ENCODE results near the gene AKNAD1. TPM values are rescaled to one million over a fixed set of nuclear protein-coding genes. Genes with fewer than 3 reads are reported as not detected.

The AKNAD1 gene
- total and polyA plus RNA-seq, 2 donors: 0.14 to 0.84 TPM

DNA sequence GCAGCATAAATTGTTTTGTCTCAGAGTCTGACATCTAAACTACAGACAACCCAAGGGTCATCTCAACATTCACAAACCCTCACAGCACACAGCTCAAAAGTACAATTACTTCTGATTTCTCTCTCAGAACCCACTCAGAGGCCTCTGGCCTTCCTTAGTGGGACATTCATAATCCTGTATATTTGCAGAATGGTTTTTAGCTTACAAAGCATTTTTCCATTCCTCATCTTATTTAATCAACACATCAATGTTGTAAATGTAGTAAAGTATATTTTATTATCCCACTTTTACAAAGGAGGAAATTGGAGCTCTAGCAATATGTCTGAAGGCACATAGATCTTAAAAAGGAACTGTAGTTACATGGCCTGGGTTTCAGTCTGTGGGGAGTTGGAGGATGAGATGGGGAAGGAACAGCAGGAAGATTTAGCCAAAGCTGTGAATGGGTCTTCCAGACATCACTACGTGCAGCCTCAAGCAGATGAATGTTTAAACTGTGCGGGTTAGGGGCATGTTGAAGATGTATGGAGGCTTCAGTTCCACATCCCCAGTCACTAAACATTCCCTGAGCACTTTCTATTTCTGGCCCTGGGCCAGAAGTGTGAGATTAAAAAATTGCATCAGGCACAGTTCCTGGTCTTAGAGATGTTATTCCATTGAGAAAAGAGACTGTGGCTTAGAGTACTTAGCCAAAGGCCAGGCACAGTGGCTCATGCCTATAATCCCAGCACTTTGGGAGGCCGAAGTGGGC, 13.3 kb downstream of the AKNAD1 start:
- Histone ChIP-seq H3K4me3 (ENCODE audit: low read length in 2 of 2) (no peak overlapping the region), H3K36me3 (ENCODE audit: control insufficient read depth in 2 of 2, insufficient read depth in 2 of 2, low read length in 1 of 2) (no peaks in the 10 kb centered on the region), H3K4me1 (ENCODE audit: control insufficient read depth in 2 of 2, insufficient read depth in 2 of 2, low read length in 2 of 2) (no peaks in the 10 kb centered on the region), H3K9me3 (ENCODE audit: control insufficient read depth in 2 of 2, insufficient read depth in 1 of 2, low read length in 1 of 2) (no peaks in the 10 kb centered on the region), H3K27me3 (ENCODE audit: control insufficient read depth in 2 of 2, insufficient read depth in 1 of 2, low read length in 1 of 2) (no peaks in the 10 kb centered on the region), H3K27ac (ENCODE audit: low read depth in 1 of 2, low read length in 1 of 2) (no peak overlapping the region)
- DNase-seq (ENCODE audit: low read depth in 6 of 9, low spot score in 9 of 9): no peak
- WGBS: 98% methylated on average over 3 of the region's 3 CpGs

DNA sequence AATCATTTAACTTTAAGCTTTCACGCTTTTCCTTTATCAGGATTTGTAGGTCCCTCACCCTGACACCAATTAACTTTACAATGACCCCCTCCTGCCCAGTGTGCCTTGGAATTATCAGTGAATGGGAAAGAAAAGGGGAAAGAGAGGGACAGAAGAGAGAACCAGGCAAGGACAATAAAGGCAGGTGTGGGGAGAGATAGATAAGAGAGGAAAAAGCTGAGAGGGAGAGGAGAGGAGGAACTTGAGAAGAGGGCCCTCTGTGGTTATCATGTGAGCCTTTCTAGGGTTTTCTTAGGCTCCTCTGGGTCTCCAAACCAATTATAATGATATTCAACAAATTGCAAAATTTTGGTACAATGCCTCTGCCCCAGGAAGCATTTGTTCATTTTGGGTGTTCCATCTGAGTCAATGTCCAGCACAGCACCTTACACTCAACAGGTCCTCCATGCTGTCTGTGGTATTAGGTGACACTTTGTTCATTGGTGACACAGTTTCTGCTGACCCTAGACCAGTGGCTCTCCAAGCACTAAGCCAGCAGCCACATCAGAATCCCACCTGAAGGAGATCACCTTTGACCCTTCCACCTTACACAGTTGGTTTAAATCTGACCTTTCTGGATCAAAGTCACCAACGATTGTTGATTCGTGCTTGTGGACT, 14.2 kb downstream of the AKNAD1 start:
- DNase-seq (ENCODE audit: low read depth in 6 of 9, low spot score in 9 of 9): no peak
- Histone ChIP-seq H3K4me1 (ENCODE audit: control insufficient read depth in 2 of 2, insufficient read depth in 2 of 2, low read length in 2 of 2) (no peaks in the 10 kb centered on the region), H3K27me3 (ENCODE audit: control insufficient read depth in 2 of 2, insufficient read depth in 1 of 2, low read length in 1 of 2) (no peaks in the 10 kb centered on the region), H3K27ac (ENCODE audit: low read depth in 1 of 2, low read length in 1 of 2) (no peak overlapping the region), H3K9me3 (ENCODE audit: control insufficient read depth in 2 of 2, insufficient read depth in 1 of 2, low read length in 1 of 2) (no peaks in the 10 kb centered on the region), H3K4me3 (ENCODE audit: low read length in 2 of 2) (no peak overlapping the region), H3K36me3 (ENCODE audit: control insufficient read depth in 2 of 2, insufficient read depth in 2 of 2, low read length in 1 of 2) (no peaks in the 10 kb centered on the region)
- WGBS: 95% methylated on average over 3 of the region's 3 CpGs

DNA sequence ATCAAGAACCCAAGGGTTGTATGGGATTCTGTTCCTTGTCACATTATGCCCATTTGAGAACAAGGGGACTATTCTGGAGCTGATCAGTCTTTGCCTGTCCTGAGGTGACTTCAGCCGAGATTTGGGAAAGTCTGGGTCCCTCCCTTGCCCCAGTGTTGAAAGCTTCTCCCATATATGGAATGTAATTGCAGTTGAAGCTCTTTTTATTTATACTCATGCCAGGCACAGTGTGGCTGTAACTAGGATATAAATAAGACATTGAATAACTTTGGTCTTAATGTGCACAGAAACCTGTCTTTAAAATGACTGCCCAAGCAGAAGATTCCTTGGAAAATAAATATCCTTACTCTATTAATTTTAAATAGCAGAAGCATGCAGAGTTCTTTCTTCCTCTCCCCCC, 15.2 kb downstream of the AKNAD1 start:
- Histone ChIP-seq H3K27me3 (ENCODE audit: control insufficient read depth in 2 of 2, insufficient read depth in 1 of 2, low read length in 1 of 2) (no peaks in the 10 kb centered on the region), H3K4me3 (ENCODE audit: low read length in 2 of 2) (no peak overlapping the region), H3K27ac (ENCODE audit: low read depth in 1 of 2, low read length in 1 of 2) (no peak overlapping the region), H3K36me3 (ENCODE audit: control insufficient read depth in 2 of 2, insufficient read depth in 2 of 2, low read length in 1 of 2) (no peaks in the 10 kb centered on the region), H3K4me1 (ENCODE audit: control insufficient read depth in 2 of 2, insufficient read depth in 2 of 2, low read length in 2 of 2) (no peaks in the 10 kb centered on the region), H3K9me3 (ENCODE audit: control insufficient read depth in 2 of 2, insufficient read depth in 1 of 2, low read length in 1 of 2) (no peaks in the 10 kb centered on the region)
- 95% methylated on average over 1 of the region's 1 CpG for WGBS
- DNase-seq (ENCODE audit: low read depth in 6 of 9, low spot score in 9 of 9): no peak

DNA sequence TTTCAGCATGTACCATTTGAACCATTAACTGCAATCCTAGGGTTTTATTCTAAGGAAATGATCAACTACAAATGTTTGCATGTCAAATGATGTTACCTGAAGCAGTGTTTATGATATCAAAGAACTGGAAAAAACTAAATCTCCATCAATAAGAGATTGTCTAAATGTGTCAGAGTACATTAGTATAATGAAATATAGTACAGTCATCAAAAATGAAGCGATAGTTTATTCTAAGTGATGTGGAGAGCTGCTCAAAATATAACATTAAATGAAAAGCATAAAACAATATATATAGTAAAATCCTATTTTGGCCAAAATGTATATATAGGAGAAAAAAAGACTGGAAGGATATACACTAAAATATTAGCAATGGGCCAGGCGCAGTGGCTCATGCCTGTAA, 24.0 kb downstream of the AKNAD1 start:
- Histone ChIP-seq H3K27me3 (ENCODE audit: control insufficient read depth in 2 of 2, insufficient read depth in 1 of 2, low read length in 1 of 2) (no peaks in the 10 kb centered on the region), H3K9me3 (ENCODE audit: control insufficient read depth in 2 of 2, insufficient read depth in 1 of 2, low read length in 1 of 2) (no peaks in the 10 kb centered on the region), H3K27ac (ENCODE audit: low read depth in 1 of 2, low read length in 1 of 2) (no peak overlapping the region), H3K36me3 (ENCODE audit: control insufficient read depth in 2 of 2, insufficient read depth in 2 of 2, low read length in 1 of 2) (no peaks in the 10 kb centered on the region), H3K4me1 (ENCODE audit: control insufficient read depth in 2 of 2, insufficient read depth in 2 of 2, low read length in 2 of 2) (no peaks in the 10 kb centered on the region), H3K4me3 (ENCODE audit: low read length in 2 of 2) (no peak overlapping the region)
- DNase-seq (ENCODE audit: low read depth in 6 of 9, low spot score in 9 of 9): no peak
- WGBS: 98% methylated on average over 2 of the region's 2 CpGs

DNA sequence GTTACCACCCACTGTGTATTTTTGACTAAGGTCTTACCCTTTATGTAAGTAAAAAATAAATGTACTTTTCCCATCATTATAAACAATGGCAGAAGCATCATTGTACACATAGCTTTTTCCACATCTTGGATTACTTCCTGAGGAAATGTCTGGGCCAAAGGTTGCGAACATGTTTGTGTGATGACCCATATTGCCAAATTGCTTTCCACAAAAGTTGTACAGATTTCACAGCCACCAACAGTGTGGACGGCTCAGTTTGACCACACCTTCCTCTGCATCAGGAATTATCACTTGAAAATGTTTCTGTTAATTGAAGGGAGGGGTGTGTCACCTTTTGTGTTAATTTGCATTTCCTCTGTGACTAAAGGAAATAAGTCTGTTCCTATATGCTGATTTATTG, 25.7 kb downstream of the AKNAD1 start:
- no peaks in the 10 kb centered on the region for H3K36me3 ChIP-seq (ENCODE audit: control insufficient read depth in 2 of 2, insufficient read depth in 2 of 2, low read length in 1 of 2)
- no peaks in the 10 kb centered on the region for H3K27me3 ChIP-seq (ENCODE audit: control insufficient read depth in 2 of 2, insufficient read depth in 1 of 2, low read length in 1 of 2)
- H3K27ac ChIP-seq (ENCODE audit: low read depth in 1 of 2, low read length in 1 of 2): no peak overlapping the region
- no peaks in the 10 kb centered on the region for H3K9me3 ChIP-seq (ENCODE audit: control insufficient read depth in 2 of 2, insufficient read depth in 1 of 2, low read length in 1 of 2)
- no peaks in the 10 kb centered on the region for H3K4me1 ChIP-seq (ENCODE audit: control insufficient read depth in 2 of 2, insufficient read depth in 2 of 2, low read length in 2 of 2)
- no peak for DNase-seq (ENCODE audit: low read depth in 6 of 9, low spot score in 9 of 9)
- no peak overlapping the region for H3K4me3 ChIP-seq (ENCODE audit: low read length in 2 of 2)
- WGBS: 93% methylated on average over 2 of the region's 2 CpGs

DNA sequence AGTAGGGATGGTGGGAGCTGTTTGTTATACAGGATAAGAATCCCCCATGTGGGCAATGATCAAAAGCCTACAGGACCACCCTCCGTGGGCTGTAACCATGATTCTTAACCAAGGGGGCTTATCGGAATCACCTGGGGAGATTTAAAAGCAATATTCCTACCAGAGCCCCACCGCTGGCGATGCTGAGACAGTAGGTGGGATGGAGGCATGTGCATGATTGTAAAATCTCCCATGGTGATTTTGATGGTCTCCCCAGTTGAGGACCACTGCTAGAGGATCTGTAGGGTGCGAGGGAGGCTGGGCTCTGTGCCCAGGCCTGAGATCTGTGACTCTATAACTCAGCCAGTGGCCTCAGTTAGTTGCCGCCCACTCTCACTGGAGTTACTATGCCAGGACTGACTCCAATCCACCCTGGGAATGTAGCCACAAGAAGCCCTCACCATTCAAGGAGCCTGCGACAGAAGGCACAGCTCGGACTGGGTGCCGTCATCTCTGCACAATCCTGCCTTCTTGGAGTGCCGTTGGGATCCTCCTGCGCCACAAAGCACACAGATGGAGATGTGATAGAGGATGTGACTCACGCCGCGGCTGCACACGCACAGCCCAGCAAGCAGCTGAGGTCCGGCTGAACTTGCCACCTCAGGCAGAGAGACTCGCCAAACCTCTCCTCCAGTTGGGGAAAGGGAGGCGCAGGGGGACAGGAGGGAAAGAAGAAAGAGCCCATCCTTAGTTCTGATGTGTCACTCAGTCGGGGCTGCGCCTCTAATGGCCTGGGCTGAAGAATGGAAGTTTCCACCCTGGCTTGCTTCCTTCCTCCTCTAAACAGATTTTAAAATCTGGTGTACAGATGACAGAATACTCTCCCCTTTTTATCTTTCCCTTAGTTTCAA, 26.5 kb downstream of the AKNAD1 start:
- Histone ChIP-seq H3K9me3 (ENCODE audit: control insufficient read depth in 2 of 2, insufficient read depth in 1 of 2, low read length in 1 of 2) (no peaks in the 10 kb centered on the region), H3K27me3 (ENCODE audit: control insufficient read depth in 2 of 2, insufficient read depth in 1 of 2, low read length in 1 of 2) (no peaks in the 10 kb centered on the region), H3K36me3 (ENCODE audit: control insufficient read depth in 2 of 2, insufficient read depth in 2 of 2, low read length in 1 of 2) (no peaks in the 10 kb centered on the region), H3K27ac (ENCODE audit: low read depth in 1 of 2, low read length in 1 of 2) (no peak overlapping the region), H3K4me3 (ENCODE audit: low read length in 2 of 2) (no peak overlapping the region), H3K4me1 (ENCODE audit: control insufficient read depth in 2 of 2, insufficient read depth in 2 of 2, low read length in 2 of 2) (no peaks in the 10 kb centered on the region)
- 90% methylated on average over 20 of the region's 20 CpGs for WGBS
- no peak for DNase-seq (ENCODE audit: low read depth in 6 of 9, low spot score in 9 of 9)

DNA sequence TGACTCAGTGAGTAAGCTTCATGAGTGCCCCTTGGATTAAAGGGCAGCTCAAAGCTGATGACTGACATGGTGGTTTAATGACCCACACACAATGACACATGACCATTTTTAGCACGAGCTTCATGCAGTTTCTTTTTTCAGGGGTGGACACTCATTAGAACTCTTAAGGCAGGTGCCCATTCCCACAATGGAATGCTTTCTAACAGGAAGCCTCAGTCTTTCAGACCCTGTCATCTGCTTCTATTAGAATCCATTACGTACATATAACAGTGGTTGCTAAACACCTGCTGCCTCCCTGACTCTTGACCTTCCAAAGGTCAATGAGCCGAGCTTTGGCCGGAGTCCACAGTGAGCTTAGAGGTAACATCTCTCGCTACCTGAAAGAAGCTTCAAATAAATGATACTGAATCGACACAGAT, 27.4 kb downstream of the AKNAD1 start:
- H3K4me3 ChIP-seq (ENCODE audit: low read length in 2 of 2): no peak overlapping the region
- no peaks in the 10 kb centered on the region for H3K27me3 ChIP-seq (ENCODE audit: control insufficient read depth in 2 of 2, insufficient read depth in 1 of 2, low read length in 1 of 2)
- no peaks in the 10 kb centered on the region for H3K36me3 ChIP-seq (ENCODE audit: control insufficient read depth in 2 of 2, insufficient read depth in 2 of 2, low read length in 1 of 2)
- 88% methylated on average over 6 of the region's 6 CpGs for WGBS
- H3K27ac ChIP-seq (ENCODE audit: low read depth in 1 of 2, low read length in 1 of 2): no peak overlapping the region
- DNase-seq (ENCODE audit: low read depth in 6 of 9, low spot score in 9 of 9): no peak
- no peaks in the 10 kb centered on the region for H3K4me1 ChIP-seq (ENCODE audit: control insufficient read depth in 2 of 2, insufficient read depth in 2 of 2, low read length in 2 of 2)
- no peaks in the 10 kb centered on the region for H3K9me3 ChIP-seq (ENCODE audit: control insufficient read depth in 2 of 2, insufficient read depth in 1 of 2, low read length in 1 of 2)

DNA sequence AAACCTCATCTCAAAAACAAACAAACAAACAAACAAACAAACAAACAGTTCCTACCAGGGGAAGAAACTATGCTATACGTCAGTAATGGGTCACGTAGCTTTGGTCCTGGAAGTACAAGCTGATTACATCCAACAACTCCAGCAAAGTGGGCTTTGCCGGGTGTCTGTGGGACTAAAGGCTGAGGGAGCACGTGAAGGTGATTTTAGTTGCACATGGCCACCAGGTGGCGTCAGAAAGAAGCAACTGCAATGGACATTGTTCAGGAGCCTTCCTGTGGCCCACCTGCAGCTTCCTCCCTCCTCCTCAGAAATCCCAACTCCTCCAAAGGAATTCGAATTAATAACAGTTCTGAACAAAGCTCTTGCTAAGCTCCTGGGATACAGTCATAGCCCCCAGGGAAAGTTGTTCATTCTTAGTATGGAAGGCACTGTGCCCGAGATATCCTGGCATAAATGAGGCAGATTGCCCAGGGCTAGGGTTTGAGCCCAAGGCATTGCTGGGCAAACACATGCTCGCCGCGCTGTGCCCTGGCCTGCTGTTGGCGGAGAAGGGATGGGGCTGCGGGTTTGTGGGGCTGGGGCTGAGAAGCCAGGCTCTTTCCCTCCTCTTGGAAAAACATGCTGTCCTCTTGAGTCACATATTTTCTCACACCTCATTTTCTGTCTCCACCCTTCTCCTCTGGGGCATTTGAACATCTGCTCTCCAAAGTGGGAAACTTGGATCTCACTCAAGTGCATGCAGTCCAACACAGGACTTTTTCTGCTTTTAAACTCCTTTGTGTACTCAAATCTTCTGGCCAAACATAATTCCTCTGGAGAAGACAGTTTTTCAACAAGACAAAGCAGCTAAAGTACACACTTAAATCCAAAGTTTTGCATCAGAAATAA, 28.6 kb downstream of the AKNAD1 start:
- 46% methylated on average over 12 of the region's 12 CpGs for whole genome bisulfite sequencing
- Histone ChIP-seq H3K9me3 (ENCODE audit: control insufficient read depth in 2 of 2, insufficient read depth in 1 of 2, low read length in 1 of 2) (no peaks in the 10 kb centered on the region), H3K27me3 (ENCODE audit: control insufficient read depth in 2 of 2, insufficient read depth in 1 of 2, low read length in 1 of 2) (no peaks in the 10 kb centered on the region), H3K4me1 (ENCODE audit: control insufficient read depth in 2 of 2, insufficient read depth in 2 of 2, low read length in 2 of 2) (no peaks in the 10 kb centered on the region), H3K27ac (ENCODE audit: low read depth in 1 of 2, low read length in 1 of 2) (no peak overlapping the region), H3K36me3 (ENCODE audit: control insufficient read depth in 2 of 2, insufficient read depth in 2 of 2, low read length in 1 of 2) (no peaks in the 10 kb centered on the region), H3K4me3 (ENCODE audit: low read length in 2 of 2) (no peak overlapping the region)
- peak; percentile 36 to 83 (median 67) for DNase-seq (ENCODE audit: low read depth in 6 of 9, low spot score in 9 of 9)
